ENCODE data around the gene REG3A.

Gene REG3A

GRCh38 chr2:79159653-79160052 is at the start of gene REG3A:
REG3A (minus strand) TSS chr2:79159753; CDS start chr2:79159405, 348 bp downstream.
- DNase-seq, result no peak

- no peak for DNase-seq
Observed at GRCh38 chr2:79200762-79201161, 41.2 kb upstream of the REG3A start.

- DNase-seq, result no peak
Observed at GRCh38 chr2:79191816-79192215, 32.3 kb upstream of the REG3A start.

GRCh38 chr2:79191081-79191480 is 31.5 kb upstream of the REG3A start:
- DNase-seq, result no peak

GRCh38 chr2:79189465-79189864 is 29.9 kb upstream of the REG3A start:
- DNase-seq, result no peak

GRCh38 chr2:79181617-79182016 is 22.1 kb upstream of the REG3A start:
- DNase-seq, result no peak

GRCh38 chr2:79180092-79180491 is 20.5 kb upstream of the REG3A start:
- no peak for DNase-seq

- no peak for DNase-seq
Observed at GRCh38 chr2:79179036-79179435, 19.5 kb upstream of the REG3A start.

GRCh38 chr2:79178076-79178674 is 18.6 kb upstream of the REG3A start:
- DNase-seq, result no peak

- DNase-seq, result no peak
Observed at GRCh38 chr2:79171348-79171958, 11.9 kb upstream of the REG3A start.

GRCh38 chr2:79162801-79163200 is 3.2 kb upstream of the REG3A start:
- DNase-seq, result no peak

GRCh38 chr2:79162132-79162531 is 2.6 kb upstream of the REG3A start:
- no peak for DNase-seq

- DNase-seq, result no peak
Observed at GRCh38 chr2:79159030-79159429, 523 bp downstream of the REG3A start.

GRCh38 chr2:79155826-79156476 is 3.6 kb downstream of the REG3A start:
- DNase-seq, result no peak

GRCh38 chr2:79139423-79139822 is 20.1 kb downstream of the REG3A start:
- no peak for DNase-seq

GRCh38 chr2:79138385-79138784 is 21.2 kb downstream of the REG3A start:
- DNase-seq, result no peak

- no peak for DNase-seq
Observed at GRCh38 chr2:79131687-79132086, 27.9 kb downstream of the REG3A start.

- no peak for DNase-seq
Observed at GRCh38 chr2:79129804-79130203, 29.7 kb downstream of the REG3A start.

GRCh38 chr2:79129260-79129659 is 30.3 kb downstream of the REG3A start:
- DNase-seq, result no peak

- no peak for DNase-seq
Observed at GRCh38 chr2:79128406-79128805, 31.1 kb downstream of the REG3A start.

- no peak for DNase-seq
Observed at GRCh38 chr2:79125721-79125985, 33.9 kb downstream of the REG3A start.

GRCh38 chr2:79124907-79125720 is 34.4 kb downstream of the REG3A start:
- DNase-seq, result no peak

- no peak for DNase-seq
Observed at GRCh38 chr2:79122676-79123075, 36.9 kb downstream of the REG3A start.

- DNase-seq, result no peak
Observed at GRCh38 chr2:79120194-79120713, 39.3 kb downstream of the REG3A start, which contains the start of gene REG1A. REG1A (plus strand) TSS chr2:79120488; CDS start chr2:79120862, 374 bp downstream.
